ENCODE results near the gene NR4A2. TPM values are rescaled to one million over a fixed set of nuclear protein-coding genes. Genes with fewer than 3 reads are reported as not detected.
"Not testable (repeated sequence)": the region's sequence is repeated elsewhere in the genome, so short reads cannot be mapped to it uniquely, and the experiment has no call there.

The NR4A2 gene
- total and polyA plus RNA-seq, 12 donors = 1.1 to 76.6 (median 9.5) TPM

DNA sequence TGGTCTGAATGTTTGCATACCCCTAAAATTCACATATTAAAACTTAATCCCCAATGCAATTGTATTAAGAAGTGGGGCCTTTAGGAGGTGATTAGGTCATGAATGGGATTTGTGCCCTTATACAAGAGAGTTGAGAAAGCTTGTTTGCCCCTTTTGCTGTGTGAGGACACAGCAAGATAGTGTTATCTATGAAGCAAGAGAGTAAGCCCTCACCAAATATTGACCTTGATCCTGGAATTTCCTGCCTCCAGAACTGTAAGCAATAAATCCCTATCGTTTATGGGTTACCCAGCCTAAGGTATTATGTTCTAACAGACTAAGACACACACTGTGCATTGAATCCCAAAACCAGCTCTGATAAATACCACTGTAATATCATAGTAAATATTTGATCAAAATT lies 32.2 kb downstream of the NR4A2 start:
- no peak for TF ChIP-seq POLR2A (IDR thresholded peaks at IDR 0.05)
- TF ChIP-seq, protein P1, sequence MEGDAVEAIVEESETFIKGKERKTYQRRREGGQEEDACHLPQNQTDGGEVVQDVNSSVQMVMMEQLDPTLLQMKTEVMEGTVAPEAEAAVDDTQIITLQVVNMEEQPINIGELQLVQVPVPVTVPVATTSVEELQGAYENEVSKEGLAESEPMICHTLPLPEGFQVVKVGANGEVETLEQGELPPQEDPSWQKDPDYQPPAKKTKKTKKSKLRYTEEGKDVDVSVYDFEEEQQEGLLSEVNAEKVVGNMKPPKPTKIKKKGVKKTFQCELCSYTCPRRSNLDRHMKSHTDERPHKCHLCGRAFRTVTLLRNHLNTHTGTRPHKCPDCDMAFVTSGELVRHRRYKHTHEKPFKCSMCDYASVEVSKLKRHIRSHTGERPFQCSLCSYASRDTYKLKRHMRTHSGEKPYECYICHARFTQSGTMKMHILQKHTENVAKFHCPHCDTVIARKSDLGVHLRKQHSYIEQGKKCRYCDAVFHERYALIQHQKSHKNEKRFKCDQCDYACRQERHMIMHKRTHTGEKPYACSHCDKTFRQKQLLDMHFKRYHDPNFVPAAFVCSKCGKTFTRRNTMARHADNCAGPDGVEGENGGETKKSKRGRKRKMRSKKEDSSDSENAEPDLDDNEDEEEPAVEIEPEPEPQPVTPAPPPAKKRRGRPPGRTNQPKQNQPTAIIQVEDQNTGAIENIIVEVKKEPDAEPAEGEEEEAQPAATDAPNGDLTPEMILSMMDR (IDR thresholded peaks at IDR 0.05) = no peak
- Histone ChIP-seq H3K4me1 (replicated peaks in 1 of 2) (no peaks in the 10 kb centered on the region), H3K4me3 (no peak overlapping the region), H3K27ac (no peak overlapping the region), H3K27me3 (no peaks in the 10 kb centered on the region), H3K9me3 (replicated peaks in 1 of 3) (no peaks in the 10 kb centered on the region), H3K36me3 (replicated peaks in 1 of 2) (no peaks in the 10 kb centered on the region)
- WGBS, 4 donors = 25 to 53% (median 39%) methylated on average over 1 of the region's 1 CpG
- no peak for DNase-seq
- intact Hi-C loops (cut with DNase I) = no loop called here

DNA sequence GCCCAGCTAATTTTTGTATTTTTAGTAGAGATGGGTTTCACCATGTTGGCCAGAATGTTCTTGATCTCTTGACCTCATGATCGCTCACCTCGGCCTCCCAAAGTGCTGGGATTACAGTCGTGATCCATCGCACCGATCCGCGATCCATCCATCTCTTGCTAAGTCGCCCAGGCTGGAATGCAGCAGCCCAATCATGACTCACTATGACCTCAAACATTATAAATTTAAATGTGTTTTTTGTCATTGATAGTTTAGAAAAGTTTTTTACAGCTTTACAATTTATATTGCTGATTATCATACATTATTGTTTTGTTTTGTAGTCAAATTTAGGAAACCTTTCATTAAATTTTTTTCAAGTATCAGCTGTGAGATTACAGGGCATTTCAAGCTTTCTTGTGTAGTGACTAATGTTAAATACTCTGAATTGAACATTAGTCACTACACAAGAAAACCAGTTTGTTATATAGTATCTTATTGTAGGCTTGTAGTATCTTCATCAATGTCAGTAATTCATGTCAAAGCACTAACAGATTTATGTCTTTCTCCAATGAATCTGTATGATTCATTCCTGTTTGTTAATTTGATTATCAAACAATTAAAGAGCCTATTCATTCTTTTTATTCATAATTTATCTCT lies 37.5 kb downstream of the NR4A2 start:
- no peak overlapping the region for H3K27ac ChIP-seq
- H3K9me3 ChIP-seq (replicated peaks in 1 of 3) = peaks cover 0 to 4% (median 0%) of the 10 kb centered on the region in 3 donors
- H3K27me3 ChIP-seq = no peaks in the 10 kb centered on the region
- TF ChIP-seq POLR2A (IDR thresholded peaks at IDR 0.05) = no peak
- TF ChIP-seq, protein P1 (IDR thresholded peaks at IDR 0.05) = no peak
- 88 to 92% (median 90%) methylated on average over 8 of the region's 8 CpGs for WGBS, 4 donors
- no peaks in the 10 kb centered on the region for H3K36me3 ChIP-seq (replicated peaks in 1 of 2)
- no peaks in the 10 kb centered on the region for H3K4me1 ChIP-seq (replicated peaks in 1 of 2)
- DNase-seq = no peak
- H3K4me3 ChIP-seq = no peak overlapping the region
- intact Hi-C loops (cut with DNase I) = no loop called here

DNA sequence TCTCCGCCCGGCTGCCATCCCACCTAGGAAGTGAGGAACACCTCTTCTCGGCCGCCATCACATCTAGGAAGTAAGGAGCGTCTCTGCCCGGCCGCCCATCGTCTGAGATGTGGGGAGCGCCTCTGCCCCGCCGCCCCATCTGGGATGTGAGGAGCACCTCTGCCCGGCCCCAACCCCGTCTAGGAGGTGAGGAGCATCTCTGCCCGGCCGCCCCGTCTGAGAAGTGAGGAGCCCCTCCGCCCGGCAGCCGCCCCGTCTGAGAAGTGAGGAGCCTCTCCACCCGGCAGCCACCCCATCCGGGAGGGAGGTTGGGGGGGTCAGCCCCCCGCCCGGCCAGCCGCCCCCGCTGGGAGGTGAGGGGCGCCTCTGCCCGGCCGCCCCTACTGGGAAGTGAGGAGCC lies 39.1 kb downstream of the NR4A2 start:
- H3K27me3 ChIP-seq; intact Hi-C loops (cut with DNase I); DNase-seq; H3K9me3 ChIP-seq (replicated peaks in 1 of 3); H3K4me3 ChIP-seq; H3K36me3 ChIP-seq (replicated peaks in 1 of 2); H3K27ac ChIP-seq; H3K4me1 ChIP-seq (replicated peaks in 1 of 2): not testable (repeated sequence)
- WGBS, 4 donors = 91 to 96% methylated on average over 15 to 25 of the region's 29 CpGs; no CpG with 5 or more reads in 2 of the 4 donors

DNA sequence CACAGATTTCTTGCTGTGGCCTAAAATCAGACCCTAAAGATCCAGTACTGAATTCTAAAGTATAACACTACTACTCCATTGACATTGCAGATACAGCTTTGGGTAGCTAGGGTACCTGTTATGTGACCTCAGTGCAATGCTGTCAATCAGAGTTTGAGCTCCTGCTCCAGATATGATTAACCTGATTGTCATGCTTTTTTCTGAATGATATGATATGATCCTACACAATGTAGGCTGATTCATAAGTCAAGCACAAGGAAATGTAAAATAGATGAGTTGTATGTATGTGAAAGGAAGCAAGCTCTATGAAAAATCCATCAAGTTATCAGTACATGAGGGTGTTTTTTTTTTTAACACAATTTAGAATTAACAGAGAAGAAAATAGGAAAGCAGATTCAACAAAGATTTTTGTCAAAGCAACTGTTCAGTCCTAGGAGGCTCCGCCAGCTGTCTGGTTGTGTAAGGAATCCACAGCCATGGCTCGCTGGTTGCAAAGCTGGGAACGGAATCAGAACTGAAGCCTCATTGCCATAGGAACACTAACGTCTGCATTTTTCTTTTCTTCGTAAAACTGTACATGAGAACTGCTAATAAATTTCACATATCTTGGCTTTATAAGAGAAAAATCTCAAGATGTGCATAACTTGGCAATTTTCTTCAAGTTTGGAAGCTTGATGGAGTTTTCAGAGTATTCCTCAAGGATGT lies 52.9 kb downstream of the NR4A2 start:
- TF ChIP-seq, protein P1 (IDR thresholded peaks at IDR 0.05) = no peak
- no peak for TF ChIP-seq POLR2A (IDR thresholded peaks at IDR 0.05)
- H3K27me3 ChIP-seq = peaks cover 2% of the 10 kb centered on the region
- H3K36me3 ChIP-seq (replicated peaks in 1 of 2) = no peaks in the 10 kb centered on the region
- no peaks in the 10 kb centered on the region for H3K4me1 ChIP-seq (replicated peaks in 1 of 2)
- no peaks in the 10 kb centered on the region for H3K9me3 ChIP-seq (replicated peaks in 1 of 3)
- no peak overlapping the region for H3K27ac ChIP-seq
- intact Hi-C loops (cut with DNase I) = no loop called here
- H3K4me3 ChIP-seq = no peak overlapping the region
- 68 to 71% (median 69%) methylated on average over 5 of the region's 5 CpGs for WGBS, 4 donors
- no peak for DNase-seq

Other genes with a start within 250 kb of the NR4A2 start
- gene GPD2, start 103.7 kb upstream of the NR4A2 start, total RNA-seq = 10 to 100 TPM; 10.7 to 33.8 (median 17.5) TPM
- 10 to 100 TPM in 1 of 3 donors, 1 to 10 TPM in 2; 4.5 to 14.0 (median 5.0) TPM for gene GPD2, start 103.7 kb upstream of the NR4A2 start, polyA plus RNA-seq